ENCODE data around the gene FOXP4. TPM values are rescaled to one million over a fixed set of nuclear protein-coding genes. Genes with fewer than 3 reads are reported as not detected.
A peak's percentile ranks its signal among the peaks of the same experiment; 100 is the strongest.

The FOXP4 gene
- total RNA-seq, 1 donor from 2014 or later: 2.7 TPM

DNA sequence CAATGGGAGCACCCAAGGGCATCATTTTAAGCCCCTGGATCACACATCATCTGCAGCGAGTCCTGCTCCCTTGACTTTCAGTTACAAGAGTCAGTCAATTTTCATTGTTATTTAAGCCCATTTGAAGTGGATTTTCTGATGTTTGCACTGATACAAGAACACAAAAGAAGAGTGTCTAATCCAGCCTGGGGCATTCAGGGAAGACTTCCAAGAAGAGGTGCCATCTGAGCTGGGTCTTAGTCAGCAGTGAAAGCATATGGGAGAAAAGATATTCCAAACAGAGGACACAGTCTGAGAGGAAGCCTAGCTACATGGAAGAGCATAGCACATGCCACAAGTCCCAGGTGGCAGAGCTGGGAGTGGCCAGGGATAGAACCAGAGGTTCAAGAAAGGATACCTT, 10.4 kb upstream of the FOXP4 start:
- H3K4me1 ChIP-seq: peaks cover 11% of the 10 kb centered on the region
- Mint-ChIP-seq H3K4me1 (peaks cover 35% of the 10 kb centered on the region), H3K9me3 (no peaks in the 10 kb centered on the region), H3K4me3 (no peak overlapping the region), H3K27ac (no peak overlapping the region), H3K27me3 (ENCODE audit: insufficient read depth, low read depth) (peaks cover 18% of the 10 kb centered on the region), H3K36me3 (no peaks in the 10 kb centered on the region)
- H3K79me2 ChIP-seq (ENCODE audit: low read depth): no peaks in the 10 kb centered on the region
- DNase-seq (ENCODE audit: low spot score): no peak
- no peaks in the 10 kb centered on the region for H3K36me3 ChIP-seq
- no peak overlapping the region for H3K4me2 ChIP-seq
- TF ChIP-seq EZH2 (IDR thresholded peaks at IDR 0.05) (no peak), EZH2phosphoT487 (IDR thresholded peaks at IDR 0.05) (no peak)
- TF ChIP-seq, protein P1, sequence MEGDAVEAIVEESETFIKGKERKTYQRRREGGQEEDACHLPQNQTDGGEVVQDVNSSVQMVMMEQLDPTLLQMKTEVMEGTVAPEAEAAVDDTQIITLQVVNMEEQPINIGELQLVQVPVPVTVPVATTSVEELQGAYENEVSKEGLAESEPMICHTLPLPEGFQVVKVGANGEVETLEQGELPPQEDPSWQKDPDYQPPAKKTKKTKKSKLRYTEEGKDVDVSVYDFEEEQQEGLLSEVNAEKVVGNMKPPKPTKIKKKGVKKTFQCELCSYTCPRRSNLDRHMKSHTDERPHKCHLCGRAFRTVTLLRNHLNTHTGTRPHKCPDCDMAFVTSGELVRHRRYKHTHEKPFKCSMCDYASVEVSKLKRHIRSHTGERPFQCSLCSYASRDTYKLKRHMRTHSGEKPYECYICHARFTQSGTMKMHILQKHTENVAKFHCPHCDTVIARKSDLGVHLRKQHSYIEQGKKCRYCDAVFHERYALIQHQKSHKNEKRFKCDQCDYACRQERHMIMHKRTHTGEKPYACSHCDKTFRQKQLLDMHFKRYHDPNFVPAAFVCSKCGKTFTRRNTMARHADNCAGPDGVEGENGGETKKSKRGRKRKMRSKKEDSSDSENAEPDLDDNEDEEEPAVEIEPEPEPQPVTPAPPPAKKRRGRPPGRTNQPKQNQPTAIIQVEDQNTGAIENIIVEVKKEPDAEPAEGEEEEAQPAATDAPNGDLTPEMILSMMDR (IDR thresholded peaks at IDR 0.05): no peak
- no peaks in the 10 kb centered on the region for H4K20me1 ChIP-seq (ENCODE audit: low read depth)
- no peaks in the 10 kb centered on the region for H3K9me3 ChIP-seq (ENCODE audit: low read depth)
- H3K9ac ChIP-seq: no peak overlapping the region
- peaks cover 4% of the 10 kb centered on the region for H3F3A ChIP-seq (ENCODE audit: low read depth)
- H3K4me3 ChIP-seq: no peak overlapping the region
- H2AFZ ChIP-seq (replicated peaks): no peak overlapping the region
- peaks cover 75% of the 10 kb centered on the region for H3K27me3 ChIP-seq
- H3K27ac ChIP-seq: no peak overlapping the region

DNA sequence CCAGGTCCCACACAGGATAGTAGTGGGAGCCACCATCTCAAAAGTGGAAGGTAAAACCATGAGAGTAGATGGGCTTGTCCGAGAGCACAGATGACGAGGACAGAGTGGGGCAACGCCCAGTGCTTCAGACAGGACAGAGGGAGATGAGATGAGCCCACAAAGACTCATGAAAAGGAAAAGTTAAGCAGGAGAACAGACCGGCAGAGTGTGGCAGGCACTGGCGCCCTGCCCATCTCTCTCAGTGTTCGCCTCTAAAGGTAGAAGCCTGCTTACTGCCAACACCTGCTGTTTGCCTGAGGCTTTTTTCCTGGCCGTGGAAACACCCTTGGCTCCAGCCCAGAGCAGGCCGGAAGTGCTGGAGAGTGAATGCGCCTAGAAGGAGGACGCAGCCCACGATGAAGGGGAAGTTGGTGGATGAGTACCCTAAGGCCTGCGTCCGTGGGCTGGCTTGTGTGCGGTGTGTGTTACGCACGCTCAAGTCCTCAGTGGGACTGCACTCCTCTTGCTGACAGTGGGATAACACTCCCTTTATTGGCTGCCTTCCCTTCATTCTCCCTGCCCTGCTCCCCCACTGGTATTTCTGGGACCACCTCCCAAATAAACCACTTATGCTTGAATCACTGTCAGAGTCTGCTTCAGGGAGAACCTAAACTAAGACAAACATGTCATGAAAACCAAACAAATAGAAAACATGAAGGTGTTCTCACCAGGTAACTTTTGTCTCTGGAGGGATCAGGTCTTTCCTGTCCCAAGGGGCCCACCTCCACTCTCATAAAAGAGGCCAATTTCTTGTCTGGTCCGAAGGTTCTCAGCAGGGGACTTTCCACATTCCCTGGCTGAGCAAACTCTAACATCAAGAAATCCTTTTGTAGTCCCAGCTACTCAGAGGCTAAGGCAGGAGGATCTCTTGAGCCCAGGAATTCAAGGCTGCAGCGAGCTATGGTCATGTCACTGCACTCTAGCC, 9.1 kb upstream of the FOXP4 start:
- Mint-ChIP-seq H3K36me3 (no peaks in the 10 kb centered on the region), H3K27ac (no peak overlapping the region), H3K27me3 (ENCODE audit: insufficient read depth, low read depth) (peaks cover 19% of the 10 kb centered on the region), H3K4me3 (no peak overlapping the region), H3K9me3 (no peaks in the 10 kb centered on the region), H3K4me1 (peaks cover 31% of the 10 kb centered on the region)
- Histone ChIP-seq H3K79me2 (ENCODE audit: low read depth) (no peaks in the 10 kb centered on the region), H3K9ac (no peak overlapping the region), H3K9me3 (ENCODE audit: low read depth) (no peaks in the 10 kb centered on the region), H3K4me3 (no peak overlapping the region), H4K20me1 (ENCODE audit: low read depth) (no peaks in the 10 kb centered on the region), H3K27me3 (peaks cover 81% of the 10 kb centered on the region), H3K4me1 (peaks cover 11% of the 10 kb centered on the region), H2AFZ (replicated peaks) (no peak overlapping the region), H3K36me3 (no peaks in the 10 kb centered on the region), H3K4me2 (no peak overlapping the region), H3K27ac (no peak overlapping the region), H3F3A (ENCODE audit: low read depth) (peaks cover 4% of the 10 kb centered on the region)
- peak; percentile 38 for DNase-seq (ENCODE audit: low spot score)
- TF ChIP-seq EZH2phosphoT487 (IDR thresholded peaks at IDR 0.05) (no peak), EZH2 (IDR thresholded peaks at IDR 0.05) (no peak)
- TF ChIP-seq, protein P1 (IDR thresholded peaks at IDR 0.05): no peak

DNA sequence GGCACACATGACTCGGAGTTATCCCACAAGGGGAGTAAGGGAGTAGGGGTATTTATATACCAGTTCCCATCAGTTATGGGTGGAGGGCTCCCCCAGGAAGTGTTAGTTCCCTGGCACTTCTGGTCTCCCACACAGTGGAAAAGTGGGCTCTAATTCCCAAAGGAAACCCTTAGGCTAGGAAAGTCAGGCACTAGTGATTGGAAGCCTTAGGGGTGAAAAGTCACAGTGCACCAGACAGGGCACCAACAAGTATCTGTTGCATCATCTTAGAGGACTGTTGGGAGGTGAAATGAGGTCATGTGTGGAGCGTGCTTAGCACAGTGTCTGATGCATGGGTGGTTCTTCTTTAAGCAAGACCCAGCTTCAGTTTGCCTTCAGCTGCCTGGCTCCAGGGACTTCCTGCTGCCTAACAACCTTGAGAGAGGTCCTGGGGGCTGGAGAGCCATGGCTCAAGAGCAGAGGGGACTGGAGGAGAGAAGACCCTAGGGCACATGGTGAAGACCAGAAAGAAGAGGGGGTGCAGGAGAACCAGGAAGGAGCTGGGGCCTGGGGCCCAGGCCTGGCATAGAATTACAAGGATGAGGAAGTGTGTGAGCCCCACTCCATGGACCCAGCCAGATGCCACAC, 7.5 kb upstream of the FOXP4 start:
- no peaks in the 10 kb centered on the region for H3K9me3 ChIP-seq (ENCODE audit: low read depth)
- no peak overlapping the region for H2AFZ ChIP-seq (replicated peaks)
- Mint-ChIP-seq H3K4me1 (peaks cover 31% of the 10 kb centered on the region), H3K4me3 (no peak overlapping the region), H3K9me3 (no peaks in the 10 kb centered on the region), H3K36me3 (no peaks in the 10 kb centered on the region), H3K27me3 (ENCODE audit: insufficient read depth, low read depth) (peaks cover 16% of the 10 kb centered on the region), H3K27ac (no peak overlapping the region)
- no peak overlapping the region for H3K9ac ChIP-seq
- DNase-seq (ENCODE audit: low spot score): no peak
- H3K36me3 ChIP-seq: no peaks in the 10 kb centered on the region
- H3K27ac ChIP-seq: no peak overlapping the region
- no peak for TF ChIP-seq EZH2phosphoT487 (IDR thresholded peaks at IDR 0.05)
- TF ChIP-seq EZH2 (IDR thresholded peaks at IDR 0.05): no peak
- TF ChIP-seq, protein P1 (IDR thresholded peaks at IDR 0.05): no peak
- H3F3A ChIP-seq (ENCODE audit: low read depth): peaks cover 6% of the 10 kb centered on the region
- H3K79me2 ChIP-seq (ENCODE audit: low read depth): no peaks in the 10 kb centered on the region
- H3K27me3 ChIP-seq: peaks cover 92% of the 10 kb centered on the region
- no peak overlapping the region for H3K4me2 ChIP-seq
- no peak overlapping the region for H3K4me3 ChIP-seq
- H4K20me1 ChIP-seq (ENCODE audit: low read depth): no peaks in the 10 kb centered on the region
- H3K4me1 ChIP-seq: peaks cover 13% of the 10 kb centered on the region

Measured in neural progenitor cell (in vitro differentiated cells).